ENCODE measurements around the gene SEC14L1. TPM values are rescaled to one million over a fixed set of nuclear protein-coding genes. Genes with fewer than 3 reads are reported as not detected.

SEC14L1 gene
- total RNA-seq, 1 experiment from 2014 or later = 58.6 TPM

- H3K27ac Mint-ChIP-seq = peak overlapping the region in 1 of 3 experiments; percentile 56; a peak in 2 of 7 replicates
- no peak for DNase-seq
- H4K8ac ChIP-seq (replicated peaks; ENCODE audit: insufficient read length, low read depth, low read length) = no peak overlapping the region
- H2BK5ac ChIP-seq (ENCODE audit: insufficient read length, low read length) = no peak overlapping the region
- H3K23ac ChIP-seq (ENCODE audit: insufficient read length, low read depth, low read length) = no peak overlapping the region
- H4K20me1 ChIP-seq (ENCODE audit: control insufficient read depth, insufficient read depth, insufficient read length) = peaks cover 2% of the 10 kb centered on the region
- H3K9me3 Mint-ChIP-seq = no peaks in the 10 kb centered on the region
- no peak overlapping the region for H3K18ac ChIP-seq (ENCODE audit: insufficient read length, low read depth, low read length)
- no peak overlapping the region for H3K14ac ChIP-seq (ENCODE audit: insufficient read depth, low read length)
- H4K91ac ChIP-seq (ENCODE audit: insufficient read length, low read depth, low read length) = no peak overlapping the region
- no peaks in the 10 kb centered on the region for H3K27me3 Mint-ChIP-seq (ENCODE audit: low read depth)
- H3K27ac ChIP-seq (ENCODE audit: insufficient read length, low read depth, low read length) = no peak overlapping the region
- no peak overlapping the region for H2BK12ac ChIP-seq (ENCODE audit: insufficient read length, low read depth, low read length)
- H3K56ac ChIP-seq (ENCODE audit: insufficient read length, low read depth, low read length) = no peak overlapping the region
- no peak overlapping the region for H2AFZ ChIP-seq (ENCODE audit: low read length)
- no peaks in the 10 kb centered on the region for H3K4me1 ChIP-seq (ENCODE audit: insufficient read depth, low read length)
- H3K27me3 ChIP-seq (ENCODE audit: insufficient read depth, low read length) = no peaks in the 10 kb centered on the region
- no peaks in the 10 kb centered on the region for H3K9me3 ChIP-seq (ENCODE audit: control insufficient read depth, low read depth, low read length)
- no peak overlapping the region for H2AK5ac ChIP-seq (ENCODE audit: insufficient read length, low read length)
- no peak overlapping the region for H3K4me3 Mint-ChIP-seq
- no peak for TF ChIP-seq CTCF (conservative IDR thresholded peaks at IDR 0.05)
- peaks cover 9 to 17% of the 10 kb centered on the region in 2 experiments for H3K4me1 Mint-ChIP-seq
- H3K36me3 Mint-ChIP-seq (ENCODE audit: insufficient read depth in 1 of 3, low read depth in 3 of 3) = peaks cover 0 to 11% (median 7%) of the 10 kb centered on the region in 3 experiments; a peak in 4 of 7 replicates
- no CpG with 5 or more reads among the region's 8 CpGs for WGBS (ENCODE audit: extremely low coverage, insufficient read length, low lambda C conversion rate)
- no peak overlapping the region for H3T11ph ChIP-seq (ENCODE audit: low read length)
- H2BK15ac ChIP-seq (ENCODE audit: low read depth, low read length) = no peak overlapping the region
- H3K79me1 ChIP-seq (ENCODE audit: insufficient read depth, low read depth, low read length, poor library complexity, severe bottlenecking) = peaks cover 2% of the 10 kb centered on the region
- H2BK20ac ChIP-seq (ENCODE audit: low read depth, low read length, poor library complexity, severe bottlenecking) = no peak overlapping the region
- no peak overlapping the region for H3K4me2 ChIP-seq (ENCODE audit: insufficient read depth, insufficient read length, low read length)
- no peak overlapping the region for H3K4ac ChIP-seq (ENCODE audit: low read depth, low read length)
- H3K79me2 ChIP-seq (ENCODE audit: insufficient read depth, low read length) = peaks cover 4% of the 10 kb centered on the region; the same call in 1 of the 2 replicates
- no peaks in the 10 kb centered on the region for H3K23me2 ChIP-seq (ENCODE audit: insufficient read length, low read depth, low read length, poor library complexity, severe bottlenecking)
- H4K5ac ChIP-seq (ENCODE audit: insufficient read length, low read depth, low read length) = no peak overlapping the region
- no peak overlapping the region for H2BK120ac ChIP-seq (ENCODE audit: low read depth, low read length, poor library complexity, severe bottlenecking)
- no peak overlapping the region for H3K9ac ChIP-seq (ENCODE audit: extremely low read depth, insufficient read length, low read length)
Measured at GRCh38 chr17:77153999-77154586, 13.3 kb downstream of the SEC14L1 start.
